ENCODE results near the gene SAXO1.

DNA sequence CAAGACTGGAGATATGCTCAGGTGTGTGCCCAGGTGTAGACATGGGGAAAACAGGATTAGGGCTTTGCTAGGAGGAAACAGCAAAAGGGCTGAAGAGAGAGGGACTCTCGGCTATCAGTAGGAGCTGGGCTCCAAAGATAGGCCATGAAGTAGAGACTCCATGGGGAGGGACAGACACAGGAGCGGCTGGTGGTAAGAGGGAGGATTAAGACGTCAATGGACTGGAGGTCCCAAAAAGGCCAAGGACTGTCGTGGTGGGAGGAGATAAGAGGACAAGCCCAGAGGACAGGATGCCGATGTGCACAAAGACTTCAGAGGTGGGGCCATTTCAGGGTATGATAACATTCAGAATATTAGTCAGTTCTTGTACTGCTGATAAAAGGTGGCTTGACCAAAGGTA lies 93.1 kb downstream of the SAXO1 start:
- no peak for TF ChIP-seq EZH2 (IDR thresholded peaks at IDR 0.05; ENCODE audit: insufficient read depth, low read length)
- TF ChIP-seq, protein P1, sequence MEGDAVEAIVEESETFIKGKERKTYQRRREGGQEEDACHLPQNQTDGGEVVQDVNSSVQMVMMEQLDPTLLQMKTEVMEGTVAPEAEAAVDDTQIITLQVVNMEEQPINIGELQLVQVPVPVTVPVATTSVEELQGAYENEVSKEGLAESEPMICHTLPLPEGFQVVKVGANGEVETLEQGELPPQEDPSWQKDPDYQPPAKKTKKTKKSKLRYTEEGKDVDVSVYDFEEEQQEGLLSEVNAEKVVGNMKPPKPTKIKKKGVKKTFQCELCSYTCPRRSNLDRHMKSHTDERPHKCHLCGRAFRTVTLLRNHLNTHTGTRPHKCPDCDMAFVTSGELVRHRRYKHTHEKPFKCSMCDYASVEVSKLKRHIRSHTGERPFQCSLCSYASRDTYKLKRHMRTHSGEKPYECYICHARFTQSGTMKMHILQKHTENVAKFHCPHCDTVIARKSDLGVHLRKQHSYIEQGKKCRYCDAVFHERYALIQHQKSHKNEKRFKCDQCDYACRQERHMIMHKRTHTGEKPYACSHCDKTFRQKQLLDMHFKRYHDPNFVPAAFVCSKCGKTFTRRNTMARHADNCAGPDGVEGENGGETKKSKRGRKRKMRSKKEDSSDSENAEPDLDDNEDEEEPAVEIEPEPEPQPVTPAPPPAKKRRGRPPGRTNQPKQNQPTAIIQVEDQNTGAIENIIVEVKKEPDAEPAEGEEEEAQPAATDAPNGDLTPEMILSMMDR (IDR thresholded peaks at IDR 0.05; ENCODE audit: insufficient read depth, low read depth, low read length), result no peak
